AG10803 (cell line): ENCODE data around the gene CDH1.
"Not testable (repeated sequence)": the region's sequence is repeated elsewhere in the genome, so short reads cannot be mapped to it uniquely, and the experiment has no call there.

Source experiments
- DNase-seq: peaks from one replicate; pipeline ENCODE4 v3.0.0; 2010; ENCODE audit warnings: low read depth
- H3K4me3 ChIP-seq: 2 replicates; pipeline ENCODE4 v1.5.1; 2011; ENCODE audit warnings: mild to moderate bottlenecking, low read length, control low read depth
- CTCF ChIP-seq: conservative IDR thresholded peaks from 2 replicates; pipeline ENCODE4 v1.5.1; 2011; ENCODE audit warnings: mild to moderate bottlenecking, low read length, control low read depth, inconsistent platforms

The CDH1 gene

GRCh38 chr16:68704232-68704867 lies 32.7 kb upstream of the CDH1 start:
- H3K4me3 ChIP-seq: no peak overlapping the region
- peak; percentile 55 for DNase-seq
- peak; percentile 88 for TF ChIP-seq CTCF

GRCh38 chr16:68707340-68708152 lies 29.5 kb upstream of the CDH1 start:
- peak; percentile 9 for DNase-seq

DNA sequence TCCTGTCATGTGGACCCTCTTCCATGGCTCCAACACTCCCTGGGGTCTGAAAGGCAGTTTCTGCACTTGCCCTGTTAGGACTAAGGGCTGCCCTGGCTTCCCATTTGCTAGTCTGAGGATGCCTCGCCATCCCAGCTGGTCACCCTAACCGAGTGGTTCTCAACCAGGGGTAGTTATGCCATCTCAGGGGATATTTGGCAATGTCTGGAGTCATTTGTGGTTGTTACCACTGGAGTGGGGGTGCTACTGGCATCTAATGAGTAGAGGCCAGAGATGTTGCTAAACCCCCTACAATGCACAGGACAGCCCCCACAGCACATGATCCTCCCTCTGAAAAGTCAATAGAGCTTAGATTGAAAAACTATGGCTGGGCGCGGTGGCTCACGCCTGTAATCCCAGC lies 26.9 kb upstream of the CDH1 start:
- no peak overlapping the region for H3K4me3 ChIP-seq
- TF ChIP-seq CTCF: no peak
- no peak for DNase-seq

More at GRCh38 chr16:68707340-68708152, 29.5 kb upstream of the CDH1 start:
- H3K4me3 ChIP-seq: no peak overlapping the region
- TF ChIP-seq CTCF: peak; percentile 13; the same call in 1 of the 2 replicates

DNA sequence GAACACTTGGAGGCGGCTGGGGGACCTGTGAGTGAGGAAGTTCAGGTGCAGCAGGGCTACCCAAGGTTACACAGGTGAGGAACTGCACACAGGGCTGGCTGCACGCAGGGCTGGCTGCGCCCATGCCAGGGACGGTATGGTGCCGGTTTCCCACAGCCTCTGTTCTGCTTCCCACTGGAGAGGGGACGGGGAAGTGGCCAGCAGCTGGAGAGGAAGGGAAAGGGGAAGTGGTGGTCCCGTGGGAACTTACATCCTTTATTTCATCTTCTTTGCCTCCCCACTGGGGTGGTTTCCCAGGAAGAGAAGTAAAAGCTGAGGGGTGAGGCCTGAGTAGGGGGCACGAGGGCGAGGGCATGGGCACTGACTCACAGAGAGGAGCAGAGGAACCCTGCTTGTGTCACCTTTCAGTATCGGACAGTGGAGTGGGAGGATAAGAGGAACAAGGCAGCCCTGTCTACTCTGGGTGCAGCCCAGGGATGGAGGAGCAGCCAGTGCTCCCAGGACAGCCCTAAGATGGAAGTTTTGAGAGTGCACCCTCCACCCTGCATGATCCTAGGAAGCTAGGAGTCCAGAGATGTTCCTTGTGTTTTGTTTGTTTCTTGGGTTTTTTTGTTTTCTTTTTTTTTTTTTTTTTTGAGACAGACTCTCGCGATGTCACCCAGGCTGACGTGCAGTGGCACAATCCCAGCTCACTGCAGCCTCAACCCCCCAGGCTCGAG lies 25.5 kb upstream of the CDH1 start:
- no peak for DNase-seq
- no peak for TF ChIP-seq CTCF
- H3K4me3 ChIP-seq: no peak overlapping the region

- no peak overlapping the region for H3K4me3 ChIP-seq
- no peak for DNase-seq
- no peak for TF ChIP-seq CTCF
Measured at GRCh38 chr16:68713361-68713760, 23.7 kb upstream of the CDH1 start.

DNA sequence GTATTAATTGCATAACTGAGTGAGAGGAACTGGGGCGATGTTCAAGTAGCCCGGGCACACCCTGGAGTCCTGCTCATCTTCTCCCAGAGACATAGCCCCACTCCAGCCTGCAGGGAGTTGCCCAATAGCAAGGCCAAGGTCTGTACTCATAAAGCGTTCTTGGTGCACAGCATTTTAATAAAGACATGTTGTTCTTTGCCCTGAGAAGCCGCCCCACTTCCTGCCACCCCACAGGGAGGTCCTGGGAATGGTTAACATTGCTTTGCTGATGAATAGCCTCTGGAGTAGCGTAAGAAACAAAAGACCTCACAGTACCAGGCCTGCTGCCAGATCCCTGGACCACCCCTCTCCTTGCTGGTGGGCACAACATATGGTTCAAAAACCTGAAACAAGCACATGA lies 21.6 kb upstream of the CDH1 start:
- no peak for DNase-seq
- H3K4me3 ChIP-seq: no peak overlapping the region
- TF ChIP-seq CTCF: no peak

GRCh38 chr16:68716516-68716915 lies 20.6 kb upstream of the CDH1 start:
- not testable (repeated sequence) for H3K4me3 ChIP-seq, DNase-seq
